Neural progenitor cell (in vitro differentiated cells): Measurements from ENCODE around the gene SPTLC3. TPM values are rescaled to one million over a fixed set of nuclear protein-coding genes. Genes with fewer than 3 reads are reported as not detected.

Experiments used
- DNase-seq: peaks from one replicate; pipeline ENCODE4 v3.0.0-alpha.2; 2016; ENCODE audit warnings: low spot score
- H2AFZ ChIP-seq: fragments of 200-600 bp; sonication (generic); replicated peaks from 2 replicates; pipeline ENCODE4 v1.6.1; 2016; ENCODE audit warnings: antibody characterized with exemption
- H3F3A ChIP-seq: fragments of 200-600 bp; sonication (generic); 2 replicates; pipeline ENCODE4 v1.6.1; 2016; ENCODE audit warnings: antibody characterized with exemption, low read depth
- H3K27ac ChIP-seq: fragments of 200-600 bp; sonication (generic); 2 replicates; pipeline ENCODE4 v1.5.1; 2016; ENCODE audit warnings: mild to moderate bottlenecking
- H3K27me3 ChIP-seq: fragments of 200-600 bp; sonication (generic); 2 replicates; pipeline ENCODE4 v1.6.1; 2016; ENCODE audit warnings: mild to moderate bottlenecking, moderate library complexity
- H3K36me3 ChIP-seq: fragments of 200-600 bp; sonication (generic); 2 replicates; pipeline ENCODE4 v1.5.1; 2016
- H3K4me1 ChIP-seq: fragments of 200-600 bp; sonication (generic); 2 replicates; pipeline ENCODE4 v1.6.1; 2016; ENCODE audit warnings: mixed run types
- H3K4me2 ChIP-seq: fragments of 200-600 bp; sonication (generic); 2 replicates; pipeline ENCODE4 v1.6.1; 2016
- H3K4me3 ChIP-seq: fragments of 200-600 bp; sonication (generic); 2 replicates; pipeline ENCODE4 v1.5.1; 2016
- H3K79me2 ChIP-seq: fragments of 200-600 bp; sonication (generic); 2 replicates; pipeline ENCODE4 v1.6.1; 2016; ENCODE audit warnings: low read depth
- H3K9ac ChIP-seq: fragments of 200-600 bp; sonication (generic); 2 replicates; pipeline ENCODE4 v1.6.1; 2016
- H3K9me3 ChIP-seq: fragments of 200-600 bp; sonication (generic); 2 replicates; pipeline ENCODE4 v1.5.1; 2016; ENCODE audit warnings: low read depth
- H4K20me1 ChIP-seq: fragments of 200-600 bp; sonication (generic); 2 replicates; pipeline ENCODE4 v1.6.1; 2016; ENCODE audit warnings: low read depth
- H3K27ac Mint-ChIP-seq: 3 replicates; pipeline ENCODE4 v1.8.0; 2021; ENCODE audit warnings: mixed read lengths
- H3K27me3 Mint-ChIP-seq: 2 replicates; pipeline ENCODE4 v1.8.0; 2022; ENCODE audit warnings: low read depth, mild to moderate bottlenecking, inconsistent platforms, moderate library complexity, mixed read lengths; ENCODE audit not compliant: insufficient read depth
- H3K36me3 Mint-ChIP-seq: 3 replicates; pipeline ENCODE4 v1.8.0; 2021; ENCODE audit warnings: mixed read lengths
- H3K4me1 Mint-ChIP-seq: 3 replicates; pipeline ENCODE4 v1.8.0; 2021; ENCODE audit warnings: mixed read lengths
- H3K4me3 Mint-ChIP-seq: 3 replicates; pipeline ENCODE4 v1.8.0; 2021; ENCODE audit warnings: mild to moderate bottlenecking, moderate library complexity, mixed read lengths
- H3K9me3 Mint-ChIP-seq: 3 replicates; pipeline ENCODE4 v1.8.0; 2020; ENCODE audit warnings: mixed read lengths
- EZH2 ChIP-seq: fragments of 200-600 bp; sonication (generic); IDR thresholded peaks from 2 replicates; pipeline ENCODE4 v1.6.1; 2017; ENCODE audit warnings: antibody characterized with exemption, mild to moderate bottlenecking, moderate library complexity
- EZH2phosphoT487 ChIP-seq: fragments of 200-600 bp; sonication (generic); IDR thresholded peaks from 2 replicates; pipeline ENCODE4 v1.6.1; 2017; ENCODE audit warnings: antibody characterized with exemption
- total RNA-seq: library from RNA; depleted of rRNA; stranded (reverse); fragments of >200 nt; gene quantifications from 2 replicates; pipeline ENCODE4 v1.2.3, GENCODE V29; 2015; ENCODE audit warnings: low replicate concordance
- TF ChIP-seq, protein P1 (sequence below): fragments of 200-600 bp; sonication (generic); IDR thresholded peaks from 2 replicates; pipeline ENCODE4 v1.5.1; 2017; ENCODE audit warnings: antibody characterized with exemption, mild to moderate bottlenecking

The SPTLC3 gene
- total RNA-seq, 1 donor from 2014 or later = 4.2 TPM

DNA sequence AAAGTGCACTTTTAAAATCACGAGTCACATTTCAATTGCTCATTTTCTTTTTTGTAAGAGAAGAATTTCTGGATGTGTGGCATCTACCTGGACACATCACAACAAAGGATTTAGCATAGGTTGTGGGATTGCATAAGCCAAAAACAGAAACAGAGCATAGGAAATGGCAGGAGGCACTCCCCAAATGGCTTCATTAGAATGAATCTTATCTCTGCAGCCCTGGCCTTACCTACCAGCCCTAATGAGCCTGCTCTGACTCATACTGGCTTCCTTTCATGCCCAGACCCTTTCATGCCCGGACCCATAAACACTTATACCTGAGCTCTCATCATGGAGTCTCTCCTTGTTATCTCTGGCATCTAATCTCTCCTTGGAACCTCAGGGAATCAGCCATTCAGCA, 23.9 kb upstream of the SPTLC3 start:
- Histone ChIP-seq H3K4me1 (no peaks in the 10 kb centered on the region), H3K79me2 (no peaks in the 10 kb centered on the region)
- H3K4me3 Mint-ChIP-seq = no peak overlapping the region

GRCh38 chr20:12987261-12987660, 21.5 kb upstream of the SPTLC3 start:
- no peaks in the 10 kb centered on the region for H3K4me1 Mint-ChIP-seq
- no peak overlapping the region for H3K4me3 Mint-ChIP-seq
- TF ChIP-seq EZH2phosphoT487 (no peak), EZH2 (no peak)
- TF ChIP-seq, protein P1, sequence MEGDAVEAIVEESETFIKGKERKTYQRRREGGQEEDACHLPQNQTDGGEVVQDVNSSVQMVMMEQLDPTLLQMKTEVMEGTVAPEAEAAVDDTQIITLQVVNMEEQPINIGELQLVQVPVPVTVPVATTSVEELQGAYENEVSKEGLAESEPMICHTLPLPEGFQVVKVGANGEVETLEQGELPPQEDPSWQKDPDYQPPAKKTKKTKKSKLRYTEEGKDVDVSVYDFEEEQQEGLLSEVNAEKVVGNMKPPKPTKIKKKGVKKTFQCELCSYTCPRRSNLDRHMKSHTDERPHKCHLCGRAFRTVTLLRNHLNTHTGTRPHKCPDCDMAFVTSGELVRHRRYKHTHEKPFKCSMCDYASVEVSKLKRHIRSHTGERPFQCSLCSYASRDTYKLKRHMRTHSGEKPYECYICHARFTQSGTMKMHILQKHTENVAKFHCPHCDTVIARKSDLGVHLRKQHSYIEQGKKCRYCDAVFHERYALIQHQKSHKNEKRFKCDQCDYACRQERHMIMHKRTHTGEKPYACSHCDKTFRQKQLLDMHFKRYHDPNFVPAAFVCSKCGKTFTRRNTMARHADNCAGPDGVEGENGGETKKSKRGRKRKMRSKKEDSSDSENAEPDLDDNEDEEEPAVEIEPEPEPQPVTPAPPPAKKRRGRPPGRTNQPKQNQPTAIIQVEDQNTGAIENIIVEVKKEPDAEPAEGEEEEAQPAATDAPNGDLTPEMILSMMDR = no peak
- H3K27ac Mint-ChIP-seq = no peak overlapping the region
- H3K9me3 Mint-ChIP-seq = no peaks in the 10 kb centered on the region
- no peaks in the 10 kb centered on the region for H3F3A ChIP-seq
- no peaks in the 10 kb centered on the region for H4K20me1 ChIP-seq
- no peaks in the 10 kb centered on the region for H3K27me3 Mint-ChIP-seq
- no peaks in the 10 kb centered on the region for H3K36me3 Mint-ChIP-seq
- H3K27me3 ChIP-seq = no peaks in the 10 kb centered on the region
- H2AFZ ChIP-seq = no peak overlapping the region
- H3K4me1 ChIP-seq = no peaks in the 10 kb centered on the region
- no peaks in the 10 kb centered on the region for H3K36me3 ChIP-seq
- no peak overlapping the region for H3K9ac ChIP-seq
- no peaks in the 10 kb centered on the region for H3K9me3 ChIP-seq
- no peak for DNase-seq
- no peak overlapping the region for H3K4me2 ChIP-seq
- no peaks in the 10 kb centered on the region for H3K79me2 ChIP-seq
- H3K4me3 ChIP-seq = no peak overlapping the region
- H3K27ac ChIP-seq = no peak overlapping the region

More for the DNA sequence above, 23.9 kb upstream of the SPTLC3 start:
- Histone ChIP-seq H3K27ac (no peak overlapping the region), H3K9ac (no peak overlapping the region), H4K20me1 (no peaks in the 10 kb centered on the region), H3K4me3 (no peak overlapping the region), H3K27me3 (no peaks in the 10 kb centered on the region), H3K9me3 (no peaks in the 10 kb centered on the region), H2AFZ (no peak overlapping the region), H3K36me3 (no peaks in the 10 kb centered on the region), H3F3A (no peaks in the 10 kb centered on the region), H3K4me2 (no peak overlapping the region)
- Mint-ChIP-seq H3K4me1 (no peaks in the 10 kb centered on the region), H3K27me3 (no peaks in the 10 kb centered on the region), H3K27ac (no peak overlapping the region), H3K36me3 (no peaks in the 10 kb centered on the region), H3K9me3 (no peaks in the 10 kb centered on the region)
- TF ChIP-seq EZH2 (no peak), EZH2phosphoT487 (no peak)
- TF ChIP-seq, protein P1 = no peak
- no peak for DNase-seq

DNA sequence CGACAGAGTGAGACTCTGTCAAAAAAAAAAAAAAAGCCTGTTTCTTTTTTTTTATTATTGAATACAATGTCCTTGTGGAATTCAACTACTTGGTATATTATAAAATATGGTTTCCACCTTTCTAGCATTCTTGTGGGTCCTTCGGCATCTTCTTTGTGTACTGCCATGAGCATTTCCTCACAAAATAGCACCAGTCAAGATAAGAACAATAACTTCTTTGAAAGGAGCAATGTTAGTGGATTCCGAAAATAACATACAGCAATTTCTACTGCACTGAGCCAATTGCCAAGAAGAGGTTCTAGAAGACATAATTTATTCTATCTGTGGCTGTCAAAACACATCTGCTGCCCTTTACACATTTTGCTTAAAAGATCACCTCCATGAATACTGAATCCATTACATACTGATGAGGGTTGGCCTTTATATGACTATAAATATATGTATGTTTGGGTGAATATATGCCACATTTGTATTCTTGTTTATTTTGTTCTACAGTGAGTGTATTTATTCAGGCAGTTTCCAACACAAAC, 19.1 kb upstream of the SPTLC3 start:
- no peaks in the 10 kb centered on the region for H3K36me3 ChIP-seq
- no peak overlapping the region for H3K27ac ChIP-seq
- no peaks in the 10 kb centered on the region for H3K79me2 ChIP-seq
- no peaks in the 10 kb centered on the region for H3K4me1 ChIP-seq
- DNase-seq = no peak
- H3K27me3 Mint-ChIP-seq = no peaks in the 10 kb centered on the region
- no peak overlapping the region for H2AFZ ChIP-seq
- no peaks in the 10 kb centered on the region for H3K9me3 Mint-ChIP-seq
- H3K9me3 ChIP-seq = no peaks in the 10 kb centered on the region
- H3K27ac Mint-ChIP-seq = no peak overlapping the region
- H3F3A ChIP-seq = no peaks in the 10 kb centered on the region
- no peaks in the 10 kb centered on the region for H3K4me1 Mint-ChIP-seq
- H3K4me2 ChIP-seq = no peak overlapping the region
- no peaks in the 10 kb centered on the region for H4K20me1 ChIP-seq
- TF ChIP-seq, protein P1 = no peak
- TF ChIP-seq EZH2phosphoT487 (no peak), EZH2 (no peak)
- H3K36me3 Mint-ChIP-seq = no peaks in the 10 kb centered on the region
- H3K4me3 Mint-ChIP-seq = no peak overlapping the region
- no peaks in the 10 kb centered on the region for H3K27me3 ChIP-seq
- no peak overlapping the region for H3K4me3 ChIP-seq
- H3K9ac ChIP-seq = no peak overlapping the region
